HuH-7.5 (cell line): ENCODE results near the gene KRTAP2-4.
"Not testable (repeated sequence)": the region's sequence is repeated elsewhere in the genome, so short reads cannot be mapped to it uniquely, and the experiment has no call there.

Experiments used
- DNase-seq: peaks from one replicate; pipeline ENCODE4 v3.0.0; 2011; ENCODE audit warnings: low spot score

The KRTAP2-4 gene

GRCh38 chr17:41037853-41038350, 27.8 kb downstream of the KRTAP2-4 start:
- no peak for DNase-seq

- not testable (repeated sequence) for DNase-seq
These were observed 31.2 kb downstream of the KRTAP2-4 start, which contains the start of gene KRTAP1-3 for GRCh38 chr17:41034346-41034935. KRTAP1-3 (minus strand) TSS chr17:41034874; CDS start chr17:41034821, 53 bp downstream.

- no peak for DNase-seq
These were observed 35.9 kb downstream of the KRTAP2-4 start, which contains the start of gene KRTAP1-4 for GRCh38 chr17:41029633-41030245. KRTAP1-4 (minus strand) TSS chr17:41030195; CDS start chr17:41030078, 117 bp downstream.

DNA sequence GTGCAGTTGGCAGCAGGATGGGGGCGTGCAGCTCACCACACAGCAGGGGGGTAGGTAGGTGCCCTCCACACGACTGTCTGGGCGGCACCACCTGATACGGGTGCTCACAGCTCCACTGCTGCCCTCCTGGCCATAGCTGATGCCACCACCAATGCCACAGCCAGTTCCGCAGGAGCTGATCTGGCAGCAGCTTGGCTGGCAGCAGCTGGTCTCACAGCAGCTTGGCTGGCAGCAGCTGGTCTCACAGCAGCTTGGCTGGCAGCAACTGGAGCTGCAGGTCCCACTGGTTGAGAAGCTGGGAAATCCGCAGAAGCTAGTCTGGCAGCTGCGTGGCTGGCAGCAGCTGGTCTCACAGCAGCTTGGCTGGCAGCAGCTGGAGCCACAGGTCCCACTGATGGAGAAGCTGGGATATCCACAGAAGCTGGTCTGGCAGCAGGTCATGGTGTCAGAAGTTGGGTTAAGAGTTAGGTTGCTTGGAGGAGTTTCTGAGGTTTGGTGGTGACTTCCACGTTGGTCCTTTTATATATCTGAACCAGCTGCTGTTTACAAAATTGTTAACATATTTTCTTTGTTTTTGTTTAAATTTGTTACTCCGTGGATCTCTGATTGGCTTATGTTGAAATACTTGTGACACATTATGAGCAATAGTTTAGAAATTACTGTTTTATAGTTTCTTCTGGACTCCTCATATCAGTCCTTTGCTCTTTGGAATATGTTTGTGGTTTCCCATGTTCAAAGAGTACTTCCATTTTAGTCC, 38.8 kb downstream of the KRTAP2-4 start, which contains the start of gene KRTAP1-5:
TSS of gene KRTAP1-5 (minus strand) at position 494 of the 757 bp plus-strand sequence. CDS start at position 441, 53 bp downstream.
- DNase-seq: no peak

GRCh38 chr17:41024697-41025096, 41.0 kb downstream of the KRTAP2-4 start:
- no peak for DNase-seq

DNA sequence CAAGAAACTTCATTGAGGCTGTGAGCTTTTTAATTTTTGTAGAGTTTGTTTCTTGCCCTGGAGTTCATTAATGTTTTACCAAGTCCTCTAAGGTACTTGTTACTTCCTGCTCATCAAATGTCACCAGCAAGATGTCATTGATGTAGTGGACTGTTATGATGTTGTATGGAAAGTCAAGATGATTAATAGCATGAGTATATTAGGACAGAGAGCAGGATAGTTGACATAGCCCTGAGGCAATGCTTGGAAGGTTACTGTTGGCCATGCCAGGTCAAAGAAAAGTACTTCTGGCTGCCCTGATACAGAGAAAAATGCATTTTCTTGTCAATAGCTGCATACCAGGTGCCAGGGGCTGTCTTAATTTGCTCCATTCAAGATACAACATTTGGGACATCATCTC, 45.3 kb downstream of the KRTAP2-4 start:
- DNase-seq: no peak

DNA sequence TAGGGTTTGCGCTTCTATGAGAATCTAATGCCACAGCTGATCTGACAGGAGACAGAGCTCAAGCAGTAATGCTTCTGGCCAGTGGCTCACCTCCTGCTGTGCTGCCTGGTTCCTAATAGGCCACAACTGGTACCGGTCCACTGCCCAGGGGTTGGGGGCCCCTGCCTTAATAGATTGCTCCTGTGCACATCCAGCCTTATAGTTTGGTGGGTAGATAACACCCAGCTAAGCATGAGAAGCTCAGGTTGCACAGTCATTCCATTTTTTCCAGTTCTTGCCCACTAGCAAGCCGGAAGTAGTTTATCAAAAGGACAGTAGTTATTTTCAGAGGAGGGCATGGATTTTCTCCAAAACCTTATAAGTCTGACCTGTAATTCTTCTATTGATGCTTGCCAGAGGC, 46.3 kb downstream of the KRTAP2-4 start:
- no peak for DNase-seq

DNA sequence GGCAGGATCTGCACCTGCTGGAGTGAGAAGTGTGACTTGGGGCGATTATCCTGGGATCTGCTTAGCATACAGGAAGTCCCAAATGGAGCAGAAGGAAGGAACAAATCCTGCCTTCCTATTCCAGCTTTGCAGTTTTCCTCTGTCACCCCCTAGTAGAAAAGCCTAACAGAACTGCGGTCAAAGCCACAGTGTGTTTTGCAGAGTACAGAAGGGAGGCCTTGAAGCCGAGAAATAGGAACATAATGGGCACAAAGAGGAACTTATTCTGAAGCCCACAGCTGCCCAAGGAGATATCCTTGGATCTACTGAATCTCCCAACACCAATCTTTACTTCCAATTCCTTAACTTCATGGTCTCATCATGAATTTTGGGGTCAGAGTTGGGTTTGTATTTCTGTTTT, 47.1 kb downstream of the KRTAP2-4 start:
- DNase-seq: no peak

DNA sequence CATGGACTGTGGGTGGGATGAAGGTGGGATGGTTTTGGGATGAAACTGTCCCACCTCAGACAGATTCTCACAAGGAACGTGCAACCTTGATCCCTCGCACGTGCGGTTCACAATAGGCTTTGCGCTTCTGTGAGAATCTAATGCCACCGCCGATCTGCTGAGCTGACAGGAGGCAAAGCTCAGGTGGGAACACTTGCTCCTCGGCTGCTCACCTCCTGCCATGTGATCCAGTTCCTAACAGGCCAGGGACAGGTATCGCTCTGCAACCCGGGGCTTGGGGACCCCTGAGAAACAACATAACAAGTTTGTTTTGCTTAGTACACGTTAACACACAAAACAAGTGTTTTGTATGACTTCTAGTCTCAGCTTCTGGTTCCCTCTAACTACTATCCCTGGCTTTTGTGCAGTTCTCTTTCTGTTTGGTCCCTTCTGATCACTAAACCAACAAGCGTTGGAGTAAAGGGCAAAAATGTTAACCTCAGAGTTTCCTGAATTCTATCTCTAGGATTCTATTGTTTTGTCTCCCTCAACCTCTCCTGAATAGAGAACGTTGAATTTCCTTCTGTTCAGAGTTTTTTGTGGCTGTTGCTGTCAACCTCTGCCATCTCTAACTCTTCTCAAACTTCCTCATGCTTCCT, 49.0 kb downstream of the KRTAP2-4 start:
- no peak for DNase-seq

DNA sequence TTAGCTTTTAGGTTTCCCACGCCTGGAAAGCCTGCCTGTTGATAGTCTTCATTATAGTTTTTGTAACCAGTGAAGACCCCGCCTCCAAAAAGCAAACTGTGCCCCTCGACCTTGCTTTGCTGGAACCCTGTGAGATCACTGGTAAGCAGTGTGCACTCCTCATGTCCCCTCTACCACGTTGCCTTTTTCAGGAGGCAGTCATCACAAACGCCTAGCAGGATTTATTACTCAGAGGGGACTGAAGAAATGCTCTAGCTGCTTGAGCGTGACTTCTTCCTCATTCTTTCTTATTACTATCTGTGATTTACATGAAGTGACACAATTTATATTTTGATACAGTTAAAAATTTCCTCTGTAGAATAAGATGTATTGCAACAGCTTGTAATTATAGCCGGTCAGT, 50.2 kb downstream of the KRTAP2-4 start:
- no peak for DNase-seq
